Cardiac muscle cell (in vitro differentiated cells and primary cell): ENCODE data around the gene UBE4A. TPM values are rescaled to one million over a fixed set of nuclear protein-coding genes. Genes with fewer than 3 reads are reported as not detected.
"Not testable (repeated sequence)": the region's sequence is repeated elsewhere in the genome, so short reads cannot be mapped to it uniquely, and the experiment has no call there.

ENCODE experiments used
- DNase-seq, 2 donors: peaks; one replicate each; pipeline versions ENCODE4 v3.0.0 to v3.0.0-alpha.2; 2010 to 2017; ENCODE audit warnings: low read depth in 1 of 2, low spot score in 1 of 2
- H3K27ac ChIP-seq: fragments of 200-600 bp; sonication (generic); 2 replicates; pipeline ENCODE4 v1.5.1; 2016
- H3K27me3 ChIP-seq: fragments of 200-600 bp; sonication (generic); 2 replicates; pipeline ENCODE4 v1.6.0; 2016; ENCODE audit warnings: control low read depth
- H3K36me3 ChIP-seq: fragments of 200-600 bp; sonication (generic); 2 replicates; pipeline ENCODE4 v1.5.1; 2016; ENCODE audit warnings: control low read depth
- H3K4me1 ChIP-seq: fragments of 200-600 bp; sonication (generic); 2 replicates; pipeline ENCODE4 v1.8.1; 2017; ENCODE audit warnings: low read depth, mild to moderate bottlenecking, mixed run types
- H3K4me3 ChIP-seq: fragments of 200-600 bp; sonication (generic); 2 replicates; pipeline ENCODE4 v1.5.1; 2016; ENCODE audit warnings: mild to moderate bottlenecking
- H3K9me3 ChIP-seq: fragments of 200-600 bp; sonication (generic); 2 replicates; pipeline ENCODE4 v1.5.1; 2017; ENCODE audit warnings: low read depth, mild to moderate bottlenecking, control low read depth
- CTCF ChIP-seq: IDR thresholded peaks from 2 replicates; pipeline ENCODE4 v1.5.1; 2012; ENCODE audit warnings: low read depth, mild to moderate bottlenecking, low read length
- polyA plus RNA-seq: library from polyadenylated mRNA; unstranded; fragments of >200 nt; fragmentation: Nextera tagmentation; extraction: Ambion mirVana; gene quantifications from 2 replicates; pipeline ENCODE4 v1.2.1, GENCODE V29; 2016
- total RNA-seq: library from RNA; depleted of rRNA; stranded (reverse); fragments of >200 nt; gene quantifications from 2 replicates; pipeline ENCODE4 v1.2.3, GENCODE V29; 2016

The UBE4A gene
- total and polyA plus RNA-seq, 2 experiments from 2014 or later, result 17.4 to 23.6 TPM

- Histone ChIP-seq H3K27ac (peak overlapping the region; percentile 83), H3K4me1 (peaks cover 26% of the 10 kb centered on the region), H3K36me3 (peaks cover 11% of the 10 kb centered on the region), H3K27me3 (no peaks in the 10 kb centered on the region), H3K9me3 (no peaks in the 10 kb centered on the region), H3K4me3 (peak overlapping the region; percentile 10)
- no peak for TF ChIP-seq CTCF
- DNase-seq, result peak in 1 of 2 donors; percentile 75
These were observed 50.8 kb downstream of the UBE4A start for GRCh38 chr11:118410055-118410745.

DNA sequence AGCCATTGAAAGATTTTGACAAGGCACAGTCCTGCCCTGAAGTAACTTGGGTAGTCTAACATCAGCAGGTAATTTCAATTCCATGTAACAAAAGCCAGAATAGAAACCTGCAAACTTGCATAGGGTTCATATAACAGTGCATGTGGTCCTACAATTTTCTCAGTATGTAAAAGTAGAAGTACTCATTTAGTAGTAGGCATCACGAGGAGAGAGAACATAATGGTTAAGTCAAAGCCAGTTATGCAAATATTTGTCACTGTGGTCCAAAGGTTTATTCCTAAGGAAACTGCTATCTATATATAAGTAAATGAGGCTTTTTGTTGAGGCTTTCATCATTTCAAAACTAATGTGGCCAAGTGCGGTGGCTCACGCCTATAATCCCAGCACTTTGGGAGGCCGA, 52.1 kb downstream of the UBE4A start:
- no peaks in the 10 kb centered on the region for H3K9me3 ChIP-seq
- peaks cover 26% of the 10 kb centered on the region for H3K4me1 ChIP-seq
- H3K36me3 ChIP-seq, result peaks cover 10% of the 10 kb centered on the region
- peak overlapping the region; percentile 68 for H3K27ac ChIP-seq
- no peaks in the 10 kb centered on the region for H3K27me3 ChIP-seq
- no peak overlapping the region for H3K4me3 ChIP-seq
- TF ChIP-seq CTCF, result no peak
- DNase-seq, result no peak

GRCh38 chr11:118412921-118413320, 53.5 kb downstream of the UBE4A start:
- no peak for DNase-seq
- H3K36me3 ChIP-seq, result no peaks in the 10 kb centered on the region
- H3K27ac ChIP-seq, result no peak overlapping the region
- no peak overlapping the region for H3K4me3 ChIP-seq
- H3K27me3 ChIP-seq, result no peaks in the 10 kb centered on the region
- no peaks in the 10 kb centered on the region for H3K9me3 ChIP-seq
- H3K4me1 ChIP-seq, result peaks cover 26% of the 10 kb centered on the region
- no peak for TF ChIP-seq CTCF

DNA sequence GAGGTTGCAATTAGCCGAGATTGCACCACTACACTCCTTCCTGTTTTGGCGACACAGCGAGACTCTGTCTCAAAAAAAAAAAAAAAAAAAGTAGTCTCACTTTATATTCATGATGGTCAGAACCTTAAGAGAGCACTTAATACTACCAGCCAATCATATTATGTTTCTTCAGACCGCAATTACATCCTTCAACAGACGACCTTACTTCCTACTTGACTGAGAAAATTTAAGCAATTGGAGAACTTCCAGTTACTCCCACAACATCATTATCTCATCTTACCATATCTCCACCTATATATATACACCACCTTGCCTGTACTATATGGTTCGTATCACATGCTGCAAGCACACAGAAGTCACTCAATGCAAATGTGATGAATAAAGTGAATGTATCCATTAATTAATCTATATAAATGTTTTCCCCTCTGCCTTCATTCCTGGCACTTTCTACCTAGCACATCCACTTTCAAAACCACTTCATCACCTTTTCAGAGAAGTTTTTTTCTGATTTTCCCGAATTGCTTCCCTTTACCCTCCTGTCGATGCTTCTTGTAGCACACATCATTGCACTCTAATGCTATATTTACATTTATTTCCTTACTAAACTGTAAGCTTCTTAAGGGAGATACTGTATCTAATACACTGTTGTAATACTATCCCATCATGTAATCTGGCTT, 55.8 kb downstream of the UBE4A start:
- no peak for DNase-seq
- Histone ChIP-seq H3K9me3 (no peaks in the 10 kb centered on the region), H3K27me3 (no peaks in the 10 kb centered on the region), H3K4me3 (no peak overlapping the region), H3K27ac (no peak overlapping the region), H3K36me3 (no peaks in the 10 kb centered on the region), H3K4me1 (peaks cover 10% of the 10 kb centered on the region)
- no peak for TF ChIP-seq CTCF

DNA sequence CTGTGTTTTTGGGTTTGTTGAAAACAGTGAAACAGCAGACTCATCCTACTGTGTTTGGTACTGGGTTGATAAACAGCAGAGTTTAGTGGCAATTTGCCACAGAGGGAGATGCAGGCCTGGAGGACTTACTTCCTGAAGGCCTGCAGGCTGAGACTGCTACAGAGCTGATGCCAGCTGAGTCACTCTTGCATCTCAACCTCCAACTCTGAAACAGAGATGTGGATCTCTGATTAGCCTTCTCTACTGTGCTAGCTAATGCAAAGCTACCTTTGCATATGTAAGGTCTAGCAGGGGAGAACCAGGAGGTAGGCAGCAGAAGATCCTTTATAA, 56.3 kb downstream of the UBE4A start:
- TF ChIP-seq CTCF, result no peak
- peaks cover 5% of the 10 kb centered on the region for H3K4me1 ChIP-seq
- H3K27ac ChIP-seq, result no peak overlapping the region
- no peaks in the 10 kb centered on the region for H3K9me3 ChIP-seq
- H3K4me3 ChIP-seq, result no peak overlapping the region
- H3K27me3 ChIP-seq, result no peaks in the 10 kb centered on the region
- peak in 1 of 2 donors; percentile 94 for DNase-seq
- no peaks in the 10 kb centered on the region for H3K36me3 ChIP-seq

GRCh38 chr11:118416900-118417299, 57.5 kb downstream of the UBE4A start:
- H3K27ac ChIP-seq, DNase-seq, H3K4me1 ChIP-seq, H3K4me3 ChIP-seq, H3K27me3 ChIP-seq, H3K36me3 ChIP-seq, H3K9me3 ChIP-seq: not testable (repeated sequence)
